DND-41 (cell line): ENCODE measurements around the gene KRTAP19-8.

Source experiments
- ATAC-seq: fragments of 200-7000 bp; cut with Tn5 transposase; 3 replicates; pipeline ENCODE4 v1.9.1; 2021; ENCODE audit warnings: low read depth; ENCODE audit not compliant: insufficient read depth
- DNase-seq: peaks from one replicate; pipeline ENCODE4 v3.0.0-alpha.2; 2020
- H2AFZ ChIP-seq: 2 replicates; pipeline ENCODE4 v1.6.0; 2012; ENCODE audit warnings: low read depth, low read length
- H3K27ac ChIP-seq: 2 replicates; pipeline ENCODE4 v1.5.1; 2012; ENCODE audit warnings: low read length, inconsistent platforms
- H3K27me3 ChIP-seq: fragments of 200-600 bp; sonication (generic); 2 replicates; pipeline ENCODE4 v1.6.0; 2012; ENCODE audit warnings: low read length, mild to moderate bottlenecking, inconsistent platforms; ENCODE audit not compliant: insufficient read depth, poor library complexity
- H3K36me3 ChIP-seq: 2 replicates; pipeline ENCODE4 v1.5.1; 2012; ENCODE audit warnings: low read length, inconsistent platforms; ENCODE audit not compliant: insufficient read depth
- H3K4me1 ChIP-seq: 2 replicates; pipeline ENCODE4 v1.5.1; 2012; ENCODE audit warnings: mild to moderate bottlenecking, low read length; ENCODE audit not compliant: insufficient read depth
- H3K4me2 ChIP-seq: 2 replicates; pipeline ENCODE4 v1.6.0; 2012; ENCODE audit warnings: mild to moderate bottlenecking, moderate library complexity, low read length, inconsistent platforms; ENCODE audit not compliant: insufficient read depth
- H3K4me3 ChIP-seq, 2 experiments: fragments of 200-600 bp in 1 of 2; shearing (Covaris generic) in 1 of 2; 2 replicates each; pipeline ENCODE4 v1.5.1; 2012 to 2016; ENCODE audit warnings: inconsistent platforms in 2 of 2, low read length in 2 of 2, mild to moderate bottlenecking in 2 of 2, low read depth in 1 of 2, moderate library complexity in 1 of 2
- H3K79me2 ChIP-seq: 2 replicates; pipeline ENCODE4 v1.6.0; 2012; ENCODE audit warnings: low read length, inconsistent platforms; ENCODE audit not compliant: insufficient read depth
- H3K9ac ChIP-seq: 2 replicates; pipeline ENCODE4 v1.6.0; 2012; ENCODE audit warnings: low read depth, mild to moderate bottlenecking, inconsistent platforms, low read length, moderate library complexity
- H3K9me3 ChIP-seq: 2 replicates; pipeline ENCODE4 v1.5.1; 2012; ENCODE audit warnings: low read length, moderate library complexity, mild to moderate bottlenecking, inconsistent platforms; ENCODE audit not compliant: insufficient read depth, severe bottlenecking
- H4K20me1 ChIP-seq: 2 replicates; pipeline ENCODE4 v1.6.0; 2012; ENCODE audit warnings: low read length; ENCODE audit not compliant: insufficient read depth
- CTCF ChIP-seq: IDR thresholded peaks from 2 replicates; pipeline ENCODE4 v1.5.1; 2012; ENCODE audit warnings: borderline replicate concordance, low read length, moderate library complexity, mild to moderate bottlenecking; ENCODE audit not compliant: poor library complexity, severe bottlenecking; ENCODE audit errors: extremely low read depth
- EZH2 ChIP-seq: IDR thresholded peaks from 3 replicates; pipeline ENCODE4 v1.6.1; 2012; ENCODE audit warnings: borderline replicate concordance, low read depth, mild to moderate bottlenecking, moderate library complexity, low read length, inconsistent platforms; ENCODE audit not compliant: severe bottlenecking

The KRTAP19-8 gene

GRCh38 chr21:31041295-31042079 lies 3.2 kb upstream of the KRTAP19-8 start:
- Histone ChIP-seq H2AFZ (no peak overlapping the region), H3K4me3 (no peak overlapping the region), H3K36me3 (no peaks in the 10 kb centered on the region), H3K27me3 (no peaks in the 10 kb centered on the region), H3K4me1 (no peaks in the 10 kb centered on the region), H3K9ac (no peak overlapping the region), H3K4me2 (no peak overlapping the region), H3K79me2 (no peaks in the 10 kb centered on the region), H3K27ac (no peak overlapping the region), H3K9me3 (no peaks in the 10 kb centered on the region), H4K20me1 (no peaks in the 10 kb centered on the region)
- DNase-seq (no peak), ATAC-seq (no peak)
- TF ChIP-seq EZH2 (no peak), CTCF (no peak)

GRCh38 chr21:31034378-31034777 lies 3.9 kb downstream of the KRTAP19-8 start:
- TF ChIP-seq CTCF (no peak), EZH2 (no peak)
- ATAC-seq (no peak), DNase-seq (no peak)
- no peaks in the 10 kb centered on the region for H3K79me2 ChIP-seq
- H3K9ac ChIP-seq: no peak overlapping the region
- H3K27ac ChIP-seq: no peak overlapping the region
- no peaks in the 10 kb centered on the region for H3K36me3 ChIP-seq
- H3K4me3 ChIP-seq: no peak overlapping the region
- no peaks in the 10 kb centered on the region for H3K9me3 ChIP-seq
- H3K4me1 ChIP-seq: no peaks in the 10 kb centered on the region
- no peak overlapping the region for H3K4me2 ChIP-seq
- peaks cover 3% of the 10 kb centered on the region for H3K27me3 ChIP-seq
- H2AFZ ChIP-seq: no peak overlapping the region
- no peaks in the 10 kb centered on the region for H4K20me1 ChIP-seq

GRCh38 chr21:31030367-31031106 lies 7.7 kb downstream of the KRTAP19-8 start:
- Histone ChIP-seq H2AFZ (no peak overlapping the region), H3K27ac (no peak overlapping the region), H3K4me2 (no peak overlapping the region), H3K4me3 (no peak overlapping the region), H4K20me1 (no peaks in the 10 kb centered on the region), H3K27me3 (peaks cover 3% of the 10 kb centered on the region), H3K4me1 (no peaks in the 10 kb centered on the region), H3K36me3 (no peaks in the 10 kb centered on the region), H3K79me2 (no peaks in the 10 kb centered on the region), H3K9ac (no peak overlapping the region), H3K9me3 (no peaks in the 10 kb centered on the region)
- DNase-seq (no peak), ATAC-seq (no peak)
- TF ChIP-seq CTCF: no peak
- TF ChIP-seq EZH2: no peak
